ENCODE data around the gene GAS2. TPM values are rescaled to one million over a fixed set of nuclear protein-coding genes. Genes with fewer than 3 reads are reported as not detected.
A peak's percentile ranks its signal among the peaks of the same experiment; 100 is the strongest.
"Not testable (repeated sequence)": the region's sequence is repeated elsewhere in the genome, so short reads cannot be mapped to it uniquely, and the experiment has no call there.

The GAS2 gene
- total RNA-seq, 5 donors from 2014 or later (not counting 1 experiment from before 2014, with no cell fraction given): 2.1 to 4.2 (median 2.6) TPM

- ATAC-seq (replicated peaks in 1 of 4); H3K27me3 Mint-ChIP-seq; H3K36me3 Mint-ChIP-seq; POLR2A ChIA-PET; H3K4me1 ChIP-seq (ENCODE audit: control insufficient read depth in 1 of 2, extremely low read depth in 1 of 2, insufficient read depth in 2 of 2, low read length in 2 of 2); H3K4me3 ChIP-seq (ENCODE audit: control insufficient read depth in 1 of 2, extremely low read depth in 1 of 2, low read length in 1 of 2); CTCF ChIA-PET; DNase-seq; H3K36me3 ChIP-seq (ENCODE audit: control insufficient read depth in 2 of 2, extremely low read depth in 1 of 2, insufficient read depth in 1 of 2, low read length in 1 of 2); H3K27ac Mint-ChIP-seq; H3K27ac ChIP-seq (ENCODE audit: low read length); H3K9me3 ChIP-seq; H3K27me3 ChIP-seq (replicated peaks in 1 of 2; ENCODE audit: control insufficient read depth in 2 of 2, extremely low read depth in 1 of 2, insufficient read depth in 2 of 2, low read length in 1 of 2); H3K9me3 Mint-ChIP-seq; H3K4me3 Mint-ChIP-seq: not testable (repeated sequence)
- H3K4me1 Mint-ChIP-seq: peaks cover 16 to 43% (median 23%) of the 10 kb centered on the region in 3 donors
- 83% methylated on average over 11 of the region's 15 CpGs for WGBS (ENCODE audit: insufficient coverage)
These were observed 14.1 kb upstream of the GAS2 start for GRCh38 chr11:22652346-22652745.

- ATAC-seq (replicated peaks in 1 of 4) (no peak), DNase-seq (no peak)
- Mint-ChIP-seq H3K4me1 (peaks cover 21 to 50% (median 25%) of the 10 kb centered on the region in 3 donors), H3K9me3 (peaks cover 0 to 4% (median 0%) of the 10 kb centered on the region in 3 donors), H3K36me3 (no peaks in the 10 kb centered on the region), H3K27me3 (peaks cover 0 to 4% of the 10 kb centered on the region in 2 donors), H3K27ac (peak overlapping the region in 1 of 2 donors; percentile 3), H3K4me3 (no peak overlapping the region)
- H3K4me3 ChIP-seq (ENCODE audit: control insufficient read depth in 1 of 2, extremely low read depth in 1 of 2, low read length in 1 of 2): no peak overlapping the region
- no peaks in the 10 kb centered on the region for H3K36me3 ChIP-seq (ENCODE audit: control insufficient read depth in 2 of 2, extremely low read depth in 1 of 2, insufficient read depth in 1 of 2, low read length in 1 of 2)
- H3K27me3 ChIP-seq (replicated peaks in 1 of 2; ENCODE audit: control insufficient read depth in 2 of 2, extremely low read depth in 1 of 2, insufficient read depth in 2 of 2, low read length in 1 of 2): peaks cover 0 to 3% of the 10 kb centered on the region in 2 experiments
- H3K4me1 ChIP-seq (ENCODE audit: control insufficient read depth in 1 of 2, extremely low read depth in 1 of 2, insufficient read depth in 2 of 2, low read length in 2 of 2): peaks cover 0 to 13% of the 10 kb centered on the region in 2 experiments
- H3K27ac ChIP-seq (ENCODE audit: low read length): no peak overlapping the region
- ChIA-PET CTCF (no interaction called here), POLR2A (no interaction called here)
- no peaks in the 10 kb centered on the region for H3K9me3 ChIP-seq
These were observed 10.3 kb upstream of the GAS2 start for GRCh38 chr11:22656130-22656529.

GRCh38 chr11:22657101-22657694, 9.2 kb upstream of the GAS2 start:
- H3K27me3 ChIP-seq (replicated peaks in 1 of 2; ENCODE audit: control insufficient read depth in 2 of 2, extremely low read depth in 1 of 2, insufficient read depth in 2 of 2, low read length in 1 of 2): peaks cover 0 to 3% of the 10 kb centered on the region in 2 experiments
- Mint-ChIP-seq H3K36me3 (no peaks in the 10 kb centered on the region), H3K27ac (peak overlapping the region; percentile 54 to 75), H3K27me3 (peaks cover 0 to 2% of the 10 kb centered on the region in 2 donors), H3K4me1 (peaks cover 21 to 41% (median 23%) of the 10 kb centered on the region in 3 donors), H3K4me3 (peak overlapping the region in 1 of 3 donors; percentile 41), H3K9me3 (no peaks in the 10 kb centered on the region)
- H3K4me3 ChIP-seq (ENCODE audit: control insufficient read depth in 1 of 2, extremely low read depth in 1 of 2, low read length in 1 of 2): no peak overlapping the region
- ChIA-PET CTCF (interaction anchor here (0.7 to 1.2 kb wide), 4 partner anchors 34 to 129 kb away, joined by 3 to 4 read pairs (median 3); no protein-coding TSS in a partner anchor), POLR2A (interaction anchor here in 1 of 2 donors (1.0 to 1.1 kb wide), 2 partner anchors 20 to 31 kb away, joined by 3 read pairs; partner anchors contain the start of gene FANCF)
- no peaks in the 10 kb centered on the region for H3K9me3 ChIP-seq
- H3K4me1 ChIP-seq (ENCODE audit: control insufficient read depth in 1 of 2, extremely low read depth in 1 of 2, insufficient read depth in 2 of 2, low read length in 2 of 2): peaks cover 0 to 13% of the 10 kb centered on the region in 2 experiments
- DNase-seq (peak in 4 of 35 experiments; percentile 5 to 35 (median 20)), ATAC-seq (replicated peaks in 1 of 4) (peak; percentile 72 to 97 (median 85))
- H3K27ac ChIP-seq (ENCODE audit: low read length): peak overlapping the region; percentile 7
- no CpG with 5 or more reads among the region's 1 CpG for WGBS (ENCODE audit: insufficient coverage)
- no peaks in the 10 kb centered on the region for H3K36me3 ChIP-seq (ENCODE audit: control insufficient read depth in 2 of 2, extremely low read depth in 1 of 2, insufficient read depth in 1 of 2, low read length in 1 of 2)

GRCh38 chr11:22659783-22660182, 6.6 kb upstream of the GAS2 start:
- Histone ChIP-seq H3K27me3 (replicated peaks in 1 of 2; ENCODE audit: control insufficient read depth in 2 of 2, extremely low read depth in 1 of 2, insufficient read depth in 2 of 2, low read length in 1 of 2) (peaks cover 0 to 3% of the 10 kb centered on the region in 2 experiments), H3K4me3 (ENCODE audit: control insufficient read depth in 1 of 2, extremely low read depth in 1 of 2, low read length in 1 of 2) (no peak overlapping the region), H3K9me3 (no peaks in the 10 kb centered on the region), H3K27ac (ENCODE audit: low read length) (no peak overlapping the region), H3K36me3 (ENCODE audit: control insufficient read depth in 2 of 2, extremely low read depth in 1 of 2, insufficient read depth in 1 of 2, low read length in 1 of 2) (no peaks in the 10 kb centered on the region), H3K4me1 (ENCODE audit: control insufficient read depth in 1 of 2, extremely low read depth in 1 of 2, insufficient read depth in 2 of 2, low read length in 2 of 2) (peaks cover 0 to 13% of the 10 kb centered on the region in 2 experiments)
- peaks cover 21 to 33% (median 23%) of the 10 kb centered on the region in 3 donors for H3K4me1 Mint-ChIP-seq
- H3K27me3 Mint-ChIP-seq: peaks cover under 1 to 8% of the 10 kb centered on the region in 2 donors
- CTCF ChIA-PET: no interaction called here
- DNase-seq (no peak), ATAC-seq (replicated peaks in 1 of 4) (no peak)
- H3K27ac Mint-ChIP-seq: no peak overlapping the region
- H3K9me3 Mint-ChIP-seq: no peaks in the 10 kb centered on the region
- WGBS (ENCODE audit: insufficient coverage): 100% methylated on average over 1 of the region's 1 CpG
- no peaks in the 10 kb centered on the region for H3K36me3 Mint-ChIP-seq
- H3K4me3 Mint-ChIP-seq: no peak overlapping the region
- POLR2A ChIA-PET: no interaction called here

- DNase-seq: peak in 10 of 35 experiments; percentile 0 to 24 (median 10)
- H3K36me3 ChIP-seq (ENCODE audit: control insufficient read depth in 2 of 2, extremely low read depth in 1 of 2, insufficient read depth in 1 of 2, low read length in 1 of 2): no peaks in the 10 kb centered on the region
- ChIA-PET CTCF (no interaction called here), POLR2A (no interaction called here)
- H3K9me3 ChIP-seq: no peaks in the 10 kb centered on the region
- H3K27me3 Mint-ChIP-seq: peaks cover 38 to 51% of the 10 kb centered on the region in 2 donors
- no peak overlapping the region for H3K27ac ChIP-seq (ENCODE audit: low read length)
- WGBS (ENCODE audit: insufficient coverage): 5% methylated on average over 21 of the region's 40 CpGs
- H3K4me3 Mint-ChIP-seq: peak overlapping the region; percentile 31 to 74 (median 48)
- peak in 3 of 4 experiments; percentile 60 to 75 (median 73) for ATAC-seq (replicated peaks in 1 of 4)
- H3K4me3 ChIP-seq (ENCODE audit: control insufficient read depth in 1 of 2, extremely low read depth in 1 of 2, low read length in 1 of 2): peak overlapping the region in 1 of 2 donors; percentile 51
- H3K36me3 Mint-ChIP-seq: no peaks in the 10 kb centered on the region
- H3K27ac Mint-ChIP-seq: peak overlapping the region in 1 of 2 donors; percentile 12
- H3K4me1 ChIP-seq (ENCODE audit: control insufficient read depth in 1 of 2, extremely low read depth in 1 of 2, insufficient read depth in 2 of 2, low read length in 2 of 2): peaks cover 0 to 11% of the 10 kb centered on the region in 2 experiments
- no peaks in the 10 kb centered on the region for H3K9me3 Mint-ChIP-seq
- H3K27me3 ChIP-seq (replicated peaks in 1 of 2; ENCODE audit: control insufficient read depth in 2 of 2, extremely low read depth in 1 of 2, insufficient read depth in 2 of 2, low read length in 1 of 2): peaks cover 12 to 25% of the 10 kb centered on the region in 2 experiments
- peaks cover 13 to 27% (median 13%) of the 10 kb centered on the region in 3 donors for H3K4me1 Mint-ChIP-seq
These were observed 453 bp downstream of the GAS2 start for GRCh38 chr11:22666688-22667439.

GRCh38 chr11:22668005-22668796, 1.8 kb downstream of the GAS2 start:
- Histone ChIP-seq H3K4me1 (ENCODE audit: control insufficient read depth in 1 of 2, extremely low read depth in 1 of 2, insufficient read depth in 2 of 2, low read length in 2 of 2) (peaks cover 0 to 11% of the 10 kb centered on the region in 2 experiments), H3K27ac (ENCODE audit: low read length) (no peak overlapping the region), H3K36me3 (ENCODE audit: control insufficient read depth in 2 of 2, extremely low read depth in 1 of 2, insufficient read depth in 1 of 2, low read length in 1 of 2) (no peaks in the 10 kb centered on the region), H3K4me3 (ENCODE audit: control insufficient read depth in 1 of 2, extremely low read depth in 1 of 2, low read length in 1 of 2) (no peak overlapping the region), H3K27me3 (replicated peaks in 1 of 2; ENCODE audit: control insufficient read depth in 2 of 2, extremely low read depth in 1 of 2, insufficient read depth in 2 of 2, low read length in 1 of 2) (peaks cover 12 to 25% of the 10 kb centered on the region in 2 experiments), H3K9me3 (no peaks in the 10 kb centered on the region)
- Mint-ChIP-seq H3K9me3 (no peaks in the 10 kb centered on the region), H3K36me3 (no peaks in the 10 kb centered on the region), H3K27me3 (peaks cover 43 to 52% of the 10 kb centered on the region in 2 donors), H3K4me3 (peak overlapping the region in 1 of 3 donors; percentile 74), H3K4me1 (peaks cover 13 to 27% (median 13%) of the 10 kb centered on the region in 3 donors), H3K27ac (no peak overlapping the region)
- DNase-seq (no peak), ATAC-seq (replicated peaks in 1 of 4) (no peak)
- ChIA-PET POLR2A (no interaction called here), CTCF (no interaction called here)
- 100% methylated on average over 1 of the region's 3 CpGs for WGBS (ENCODE audit: insufficient coverage)

Data from T-cell (primary cell).